MM.1S (cell line): ENCODE measurements around the gene IL24.

ENCODE experiments used
- EZH2 ChIP-seq: fragments of 300-600 bp; sonication (generic); optimal IDR thresholded peaks from 2 replicates; pipeline ENCODE3; 2017; ENCODE audit warnings: low read depth, mild to moderate bottlenecking, antibody characterized with exemption, low read length, mixed read lengths
- EZH2phosphoT487 ChIP-seq: fragments of 300-600 bp; sonication (generic); IDR thresholded peaks from 2 replicates; pipeline ENCODE4 v1.6.1; 2018; ENCODE audit warnings: antibody characterized with exemption, low read length
- TF ChIP-seq, protein P1 (sequence below): fragments of 300-600 bp; sonication (generic); IDR thresholded peaks from 2 replicates; pipeline ENCODE4 v1.5.1; 2016; ENCODE audit warnings: antibody characterized with exemption, low read length, mixed read lengths

DNA sequence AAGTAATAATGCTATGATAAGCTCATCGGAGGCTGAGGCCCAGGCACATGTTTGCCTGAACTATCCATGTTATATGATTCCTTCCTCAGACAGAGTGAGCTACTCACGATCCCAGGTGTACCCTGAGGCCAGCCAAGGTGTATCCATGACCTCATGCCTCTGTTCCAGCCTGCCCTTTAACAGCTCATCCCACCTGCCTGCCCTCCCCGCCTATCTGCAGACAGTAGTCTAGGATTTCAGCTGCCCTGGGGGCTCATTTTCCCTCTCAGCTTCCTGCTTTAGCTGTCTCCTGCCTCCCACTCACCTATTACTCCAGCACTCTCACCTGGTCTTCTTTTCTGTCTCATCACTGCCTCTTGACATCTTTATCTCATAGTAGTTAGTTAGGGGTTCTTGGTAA, 1.9 kb upstream of the IL24 start:
- TF ChIP-seq, protein P1, sequence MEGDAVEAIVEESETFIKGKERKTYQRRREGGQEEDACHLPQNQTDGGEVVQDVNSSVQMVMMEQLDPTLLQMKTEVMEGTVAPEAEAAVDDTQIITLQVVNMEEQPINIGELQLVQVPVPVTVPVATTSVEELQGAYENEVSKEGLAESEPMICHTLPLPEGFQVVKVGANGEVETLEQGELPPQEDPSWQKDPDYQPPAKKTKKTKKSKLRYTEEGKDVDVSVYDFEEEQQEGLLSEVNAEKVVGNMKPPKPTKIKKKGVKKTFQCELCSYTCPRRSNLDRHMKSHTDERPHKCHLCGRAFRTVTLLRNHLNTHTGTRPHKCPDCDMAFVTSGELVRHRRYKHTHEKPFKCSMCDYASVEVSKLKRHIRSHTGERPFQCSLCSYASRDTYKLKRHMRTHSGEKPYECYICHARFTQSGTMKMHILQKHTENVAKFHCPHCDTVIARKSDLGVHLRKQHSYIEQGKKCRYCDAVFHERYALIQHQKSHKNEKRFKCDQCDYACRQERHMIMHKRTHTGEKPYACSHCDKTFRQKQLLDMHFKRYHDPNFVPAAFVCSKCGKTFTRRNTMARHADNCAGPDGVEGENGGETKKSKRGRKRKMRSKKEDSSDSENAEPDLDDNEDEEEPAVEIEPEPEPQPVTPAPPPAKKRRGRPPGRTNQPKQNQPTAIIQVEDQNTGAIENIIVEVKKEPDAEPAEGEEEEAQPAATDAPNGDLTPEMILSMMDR = no peak
- TF ChIP-seq EZH2 = no peak
- no peak for TF ChIP-seq EZH2phosphoT487
